Stimulated activated CD4-positive, alpha-beta T cell treated with anti-CD3 and anti-CD28 coated beads, Interleukin-4, amount 100 ng/mL, for 1 hour (primary cell): ENCODE results near the gene CA6.
A peak's percentile ranks its signal among the peaks of the same experiment; 100 is the strongest.
"Not testable (repeated sequence)": the region's sequence is repeated elsewhere in the genome, so short reads cannot be mapped to it uniquely, and the experiment has no call there.

ENCODE experiments used
- DNase-seq: peaks from one replicate; pipeline ENCODE4 v3.0.0-alpha.2; 2020

Gene CA6

DNA sequence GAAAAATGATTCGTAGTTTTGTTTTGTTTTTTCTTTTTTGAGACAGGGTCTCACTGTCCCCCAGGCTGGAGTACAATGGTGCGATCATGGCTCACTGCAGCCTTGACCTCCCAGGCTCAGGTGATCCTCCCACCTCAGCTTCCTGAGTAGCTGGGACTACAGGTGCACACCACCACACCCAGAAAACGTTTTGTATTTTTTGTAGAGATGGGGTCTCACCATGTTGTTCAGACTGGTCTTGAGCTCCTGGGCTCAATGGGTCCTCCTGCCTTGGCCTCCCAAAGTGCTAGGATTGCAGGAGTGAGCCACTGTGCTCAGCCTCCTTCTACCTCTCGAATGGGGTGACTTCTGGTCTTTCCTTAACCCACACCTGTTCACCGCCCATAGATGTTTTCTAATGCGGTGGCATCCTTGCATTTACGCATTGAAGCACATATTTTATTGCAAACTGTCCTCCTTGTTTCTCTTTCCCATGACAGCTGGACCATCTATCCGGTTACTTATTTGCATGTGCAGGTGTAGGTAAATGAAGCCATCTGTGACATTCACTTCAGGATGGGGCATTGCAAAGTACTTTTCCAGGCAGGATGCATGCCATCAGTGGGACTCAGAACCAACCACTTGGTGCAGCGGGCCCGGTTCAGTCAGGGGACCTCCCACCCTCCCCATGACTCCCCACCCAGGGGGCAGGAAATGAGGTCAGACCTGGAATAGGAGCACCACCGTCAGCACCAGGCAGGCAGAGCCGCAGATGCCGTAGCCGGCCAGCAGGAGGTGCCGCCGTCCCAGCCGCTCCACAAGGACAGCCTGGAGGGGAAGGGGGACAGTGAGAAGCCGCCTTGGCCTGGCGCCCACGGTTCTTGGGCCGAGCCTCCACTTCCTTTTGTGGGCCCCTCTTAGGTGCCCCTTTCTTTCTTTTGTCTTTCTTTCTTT is 64.0 kb downstream of the CA6 start:
- peak; percentile 23 for DNase-seq

DNA sequence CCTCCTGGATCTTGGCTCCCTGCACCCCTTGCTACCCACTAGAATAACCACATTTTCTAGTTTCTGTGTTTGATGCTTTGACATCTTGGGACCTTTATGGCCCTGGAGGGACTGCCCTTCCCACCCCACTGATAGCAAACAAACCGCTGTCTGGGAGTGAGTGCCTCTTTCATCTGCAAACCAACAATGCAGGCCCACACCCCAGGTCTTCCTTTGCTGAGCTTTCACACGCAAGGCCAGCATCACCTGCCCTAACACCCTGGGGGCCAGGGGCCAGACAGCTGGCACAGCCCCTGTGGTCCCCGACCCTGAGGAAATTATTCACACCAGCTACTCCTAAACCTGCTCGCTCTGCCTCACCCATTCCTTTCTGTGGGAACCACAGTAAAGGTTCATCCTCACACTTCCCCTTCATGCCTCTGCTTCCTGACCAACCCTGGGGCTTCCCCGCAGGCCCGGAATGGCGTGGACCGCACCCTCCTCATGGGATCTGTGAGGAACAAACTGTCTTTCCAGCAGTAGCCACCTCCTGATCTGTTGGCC is 65.2 kb downstream of the CA6 start:
- no peak for DNase-seq

DNA sequence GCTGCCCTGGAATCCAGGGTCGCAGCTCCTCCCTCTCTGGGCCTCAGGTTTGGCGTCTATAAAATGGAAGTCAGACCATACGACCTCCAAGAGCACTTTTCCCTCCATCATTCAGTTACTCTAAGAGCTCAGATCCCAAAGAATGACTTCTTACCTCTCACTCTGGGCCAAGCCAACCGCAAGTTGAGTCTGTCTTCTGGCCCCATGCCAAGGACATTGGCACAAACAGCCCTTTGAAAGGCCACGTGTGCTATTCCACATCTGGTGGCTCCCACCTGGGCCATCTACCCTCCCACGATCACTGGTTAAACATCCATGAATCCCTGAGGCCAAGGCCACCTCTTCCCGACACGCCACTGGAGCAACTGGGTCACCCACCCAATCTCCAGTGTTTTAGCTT is 68.2 kb downstream of the CA6 start:
- no peak for DNase-seq

DNA sequence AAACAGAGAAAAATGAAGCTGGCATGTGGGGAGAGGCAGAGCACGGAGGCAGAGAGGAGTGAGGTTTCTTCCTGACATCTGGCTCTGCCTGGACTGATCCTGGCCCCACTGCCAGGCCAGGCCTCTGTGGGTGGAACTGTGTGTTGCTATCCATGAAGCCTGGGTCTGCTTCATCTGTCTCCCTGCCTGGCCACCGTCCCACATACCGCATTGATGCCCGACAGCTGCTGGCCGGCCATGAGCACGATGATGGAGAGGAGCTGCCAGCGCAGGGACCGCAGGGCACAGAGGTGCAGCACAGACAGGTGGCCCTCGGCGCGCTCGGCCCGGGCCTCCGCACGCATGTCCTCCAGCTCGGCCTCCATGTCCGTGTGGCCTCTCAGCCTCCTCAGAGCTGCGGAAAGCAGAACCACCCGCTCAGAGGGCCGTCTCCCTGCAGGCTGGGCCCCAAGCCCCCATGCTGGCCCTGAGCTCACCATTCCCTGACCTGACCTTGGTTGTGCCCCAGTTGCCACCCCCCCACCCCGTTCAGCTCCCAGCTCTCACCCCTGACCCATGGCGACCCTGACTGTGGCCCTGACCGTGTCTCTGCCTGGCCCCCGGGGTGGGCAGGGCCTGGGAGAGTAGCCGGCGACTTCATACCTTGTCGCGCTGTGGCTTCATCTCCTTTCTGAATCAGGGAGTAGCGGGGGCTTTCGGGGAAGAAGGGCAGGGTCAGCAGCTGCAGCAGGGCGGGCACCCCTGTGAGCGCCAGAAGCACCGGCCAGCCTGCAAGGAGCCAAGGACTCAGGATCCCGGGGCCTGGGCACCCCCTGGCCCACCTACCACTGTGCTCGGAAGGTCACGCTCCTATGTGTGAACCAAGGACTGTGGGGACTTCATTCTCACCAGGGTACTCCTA is 69.1 kb downstream of the CA6 start:
- DNase-seq, result no peak

DNA sequence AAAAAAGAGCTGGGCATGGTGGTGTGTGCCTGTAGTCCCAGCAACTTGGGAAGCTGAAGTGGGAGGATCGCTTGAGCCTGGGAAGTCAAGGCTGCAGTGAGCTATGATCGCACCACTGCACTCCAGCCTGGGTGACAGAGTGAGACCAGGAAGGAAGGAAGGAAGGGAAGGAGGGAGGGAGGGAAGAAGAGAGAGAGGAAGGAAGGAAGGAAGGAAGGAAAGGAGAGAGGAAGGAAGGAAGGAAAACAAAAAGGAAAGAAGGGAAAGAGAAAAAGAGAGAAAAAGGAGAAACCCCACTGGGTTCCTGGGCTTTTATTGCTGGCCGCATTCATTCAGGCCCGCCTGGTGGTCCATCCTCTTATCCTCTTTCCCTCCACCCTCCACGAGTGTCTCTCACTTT is 70.8 kb downstream of the CA6 start:
- DNase-seq, result no peak

DNA sequence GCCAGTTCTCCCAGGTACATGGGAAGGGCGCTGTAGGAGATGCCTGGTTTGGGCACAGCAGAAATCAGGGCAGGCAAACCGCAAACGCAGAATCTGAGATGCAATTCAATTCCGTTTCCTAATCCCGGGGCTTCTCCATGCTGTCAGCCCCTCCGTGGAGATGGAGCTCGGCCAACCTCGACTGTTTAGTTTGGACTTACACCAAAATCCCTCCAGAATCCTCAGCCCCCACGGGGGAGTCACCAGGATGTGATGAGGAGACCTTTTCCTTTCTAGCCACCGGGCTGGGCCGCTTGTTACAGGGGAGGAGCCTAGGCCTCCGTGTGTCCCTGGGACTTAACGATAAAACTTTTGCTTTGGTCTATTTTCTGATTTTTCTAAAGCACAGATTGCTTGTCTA is 72.7 kb downstream of the CA6 start:
- DNase-seq, result no peak

DNA sequence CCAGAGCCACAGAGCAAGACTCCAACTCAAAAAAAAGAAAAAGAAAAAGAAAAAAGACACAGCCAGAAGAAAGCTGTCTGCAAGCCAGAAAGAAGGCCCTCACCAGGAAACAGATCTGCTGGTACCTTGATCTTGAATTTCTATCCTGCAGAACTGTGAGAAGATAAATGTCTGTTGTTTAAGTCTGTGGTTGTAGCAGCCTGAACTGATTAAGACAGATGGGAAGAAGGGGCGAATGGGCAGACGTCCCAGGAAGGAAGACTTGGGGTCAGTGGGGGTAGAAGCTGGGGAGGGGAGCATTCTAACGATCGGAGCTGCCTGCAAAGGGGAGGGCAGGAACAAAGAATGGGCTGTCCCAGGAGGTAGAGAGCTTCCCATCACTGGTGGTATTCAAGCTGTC is 74.2 kb downstream of the CA6 start:
- DNase-seq, result no peak

DNA sequence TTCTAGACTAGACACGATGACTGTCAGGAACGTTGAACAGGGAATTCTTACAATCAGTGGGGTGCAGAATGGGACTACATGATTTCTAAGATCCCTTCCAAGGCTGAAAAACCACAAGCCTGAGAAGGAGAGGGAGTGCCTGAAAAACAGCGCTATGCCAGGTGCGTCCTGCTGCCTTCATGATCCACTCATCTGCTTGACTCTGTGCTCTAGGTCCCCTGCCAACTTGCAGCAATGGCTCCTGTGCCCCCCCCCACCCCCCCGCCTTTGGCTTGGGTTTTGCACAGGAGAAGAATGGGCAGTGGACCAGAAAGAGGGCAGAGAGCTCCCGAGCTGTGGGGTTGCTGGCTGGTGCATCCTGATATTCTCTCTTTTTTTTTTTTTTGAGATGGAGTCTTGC is 74.6 kb downstream of the CA6 start:
- no peak for DNase-seq

DNA sequence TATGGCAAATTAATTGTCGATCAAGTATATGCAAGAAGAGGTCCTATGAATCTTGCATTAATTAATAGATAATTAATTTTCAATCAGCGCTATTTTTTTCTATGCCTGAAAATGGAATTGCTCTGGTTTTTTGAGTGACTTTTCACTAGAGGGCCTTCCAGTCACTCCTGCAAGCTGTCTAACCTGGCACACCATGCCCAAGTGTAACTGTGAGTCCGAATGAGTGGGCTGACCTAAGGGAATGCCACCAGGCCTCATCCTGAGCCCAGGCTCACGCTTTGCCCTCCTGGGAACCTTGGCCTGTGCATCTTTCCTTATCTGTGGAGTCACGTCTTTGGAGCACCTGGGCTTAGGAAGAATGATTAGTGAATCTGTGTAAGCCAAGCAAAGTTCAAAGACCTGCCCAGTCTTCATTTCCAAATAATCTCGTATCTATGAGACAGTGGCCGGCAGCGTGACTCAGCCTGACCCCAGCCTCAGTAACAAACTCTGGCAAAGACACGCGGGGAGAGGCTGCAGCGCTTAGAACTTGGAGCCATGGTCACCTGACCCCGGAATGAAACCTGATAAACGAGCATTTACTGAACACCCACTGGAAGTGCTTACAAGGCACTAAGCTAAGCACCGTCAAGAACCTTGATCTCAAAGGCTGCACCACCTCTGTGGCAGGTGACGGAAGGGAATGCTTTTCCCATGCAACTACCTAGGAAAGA is 76.5 kb downstream of the CA6 start:
- DNase-seq, result not testable (repeated sequence)

DNA sequence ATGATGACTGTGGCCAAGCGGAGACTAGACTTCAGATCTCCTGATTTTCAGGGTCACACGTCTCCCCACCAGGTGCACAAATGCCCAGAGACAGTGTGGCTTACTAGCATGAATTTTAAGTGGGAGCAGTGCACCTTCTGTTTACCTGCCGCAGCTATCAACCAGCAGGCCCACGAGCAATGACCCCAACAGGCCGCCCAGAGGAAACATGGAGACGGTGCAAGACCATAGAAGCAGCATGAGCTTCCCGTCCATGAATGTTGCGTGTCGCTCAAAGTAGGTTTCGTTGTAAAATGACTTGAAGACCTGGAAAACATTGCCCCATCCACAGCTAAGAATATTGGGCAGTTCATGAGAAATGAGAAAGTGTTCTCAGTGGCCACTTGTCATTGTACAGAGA is 77.1 kb downstream of the CA6 start:
- no peak for DNase-seq
